Progenitor cell of endocrine pancreas (in vitro differentiated cells): ENCODE measurements around the gene IL25. TPM values are rescaled to one million over a fixed set of nuclear protein-coding genes. Genes with fewer than 3 reads are reported as not detected.
"Not testable (repeated sequence)": the region's sequence is repeated elsewhere in the genome, so short reads cannot be mapped to it uniquely, and the experiment has no call there.

Experiments
- DNase-seq: peaks from one replicate; pipeline ENCODE4 v3.0.0; 2021; ENCODE audit warnings: low spot score; ENCODE audit not compliant: unreplicated experiment
- H3K27ac Mint-ChIP-seq: 2 replicates; pipeline ENCODE4 v1.8.0; 2021; ENCODE audit warnings: mild to moderate bottlenecking, moderate library complexity, mixed read lengths
- H3K27me3 Mint-ChIP-seq: 2 replicates; pipeline ENCODE4 v1.8.0; 2021; ENCODE audit warnings: mixed read lengths
- H3K36me3 Mint-ChIP-seq: 2 replicates; pipeline ENCODE4 v1.8.0; 2022; ENCODE audit warnings: mixed read lengths; ENCODE audit not compliant: insufficient read depth
- H3K4me1 Mint-ChIP-seq: 2 replicates; pipeline ENCODE4 v1.8.0; 2021; ENCODE audit warnings: low read depth, mixed read lengths
- H3K4me3 Mint-ChIP-seq: 2 replicates; pipeline ENCODE4 v1.8.0; 2021; ENCODE audit warnings: low read depth, mild to moderate bottlenecking, moderate library complexity, mixed read lengths
- H3K9me3 Mint-ChIP-seq: 2 replicates; pipeline ENCODE4 v1.8.0; 2021; ENCODE audit warnings: low read depth, mixed read lengths
- total RNA-seq: library from RNA; stranded (reverse); gene quantifications from 2 replicates; pipeline ENCODE4 v1.2.1, GENCODE V29; 2021
- TF ChIP-seq, protein P1 (sequence below): fragments of 200-600 bp; sonication (generic); IDR thresholded peaks from one replicate; pipeline ENCODE4 v1.5.0; 2021; ENCODE audit warnings: antibody characterized with exemption, mild to moderate bottlenecking; ENCODE audit not compliant: unreplicated experiment

The IL25 gene
- total RNA-seq, 1 donor from 2014 or later, result not detected

DNA sequence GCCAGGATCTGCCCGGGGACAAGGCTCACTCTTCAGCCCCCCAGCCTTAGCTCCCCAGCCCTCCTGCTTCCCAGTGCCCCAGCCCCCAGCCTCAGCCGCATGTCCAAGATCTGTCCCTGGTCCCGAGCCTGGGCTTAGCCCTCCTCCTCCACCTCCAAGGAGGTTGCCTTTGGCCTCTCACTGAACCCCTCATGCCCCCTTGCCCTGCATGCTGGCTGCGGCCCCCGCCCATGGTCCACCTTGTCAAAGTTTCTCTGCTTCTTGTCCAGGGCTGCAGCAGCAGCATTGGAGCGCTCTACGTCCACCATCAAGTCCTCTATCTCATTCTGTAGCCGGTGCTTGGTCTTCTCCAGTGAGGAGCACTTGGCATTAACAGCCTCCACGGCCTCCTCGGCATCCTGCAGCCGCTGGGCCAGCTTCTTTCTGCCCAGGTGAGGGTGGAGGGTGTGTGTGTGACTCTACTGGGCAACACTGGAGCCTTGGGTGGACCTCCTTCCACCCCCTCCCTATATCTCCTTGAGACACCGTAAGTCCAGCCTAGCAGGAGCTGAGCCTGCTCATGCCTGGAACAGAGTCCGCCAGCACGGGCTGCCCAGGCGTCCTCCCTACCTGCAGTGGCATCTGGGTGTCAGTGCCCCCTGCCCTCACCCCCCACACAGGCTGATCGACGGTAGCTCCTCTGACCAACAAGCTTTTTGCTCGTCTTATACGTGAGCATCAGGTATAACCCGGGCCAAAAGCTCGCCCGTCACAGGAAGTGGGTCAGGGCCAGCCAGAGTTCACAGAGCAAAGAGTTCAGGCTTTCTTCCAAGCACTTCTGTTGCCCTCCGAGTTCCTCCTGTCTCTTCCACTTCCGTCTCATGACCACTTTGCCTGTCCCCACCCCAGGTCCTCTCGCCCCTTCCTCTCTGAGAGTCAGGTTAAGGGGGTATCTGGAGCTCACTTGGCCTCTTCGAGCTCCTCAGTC, 15.6 kb downstream of the IL25 start:
- DNase-seq, result no peak
- TF ChIP-seq, protein P1, sequence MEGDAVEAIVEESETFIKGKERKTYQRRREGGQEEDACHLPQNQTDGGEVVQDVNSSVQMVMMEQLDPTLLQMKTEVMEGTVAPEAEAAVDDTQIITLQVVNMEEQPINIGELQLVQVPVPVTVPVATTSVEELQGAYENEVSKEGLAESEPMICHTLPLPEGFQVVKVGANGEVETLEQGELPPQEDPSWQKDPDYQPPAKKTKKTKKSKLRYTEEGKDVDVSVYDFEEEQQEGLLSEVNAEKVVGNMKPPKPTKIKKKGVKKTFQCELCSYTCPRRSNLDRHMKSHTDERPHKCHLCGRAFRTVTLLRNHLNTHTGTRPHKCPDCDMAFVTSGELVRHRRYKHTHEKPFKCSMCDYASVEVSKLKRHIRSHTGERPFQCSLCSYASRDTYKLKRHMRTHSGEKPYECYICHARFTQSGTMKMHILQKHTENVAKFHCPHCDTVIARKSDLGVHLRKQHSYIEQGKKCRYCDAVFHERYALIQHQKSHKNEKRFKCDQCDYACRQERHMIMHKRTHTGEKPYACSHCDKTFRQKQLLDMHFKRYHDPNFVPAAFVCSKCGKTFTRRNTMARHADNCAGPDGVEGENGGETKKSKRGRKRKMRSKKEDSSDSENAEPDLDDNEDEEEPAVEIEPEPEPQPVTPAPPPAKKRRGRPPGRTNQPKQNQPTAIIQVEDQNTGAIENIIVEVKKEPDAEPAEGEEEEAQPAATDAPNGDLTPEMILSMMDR, result no peak
- H3K36me3 Mint-ChIP-seq, result no peaks in the 10 kb centered on the region
- H3K4me3 Mint-ChIP-seq, result no peak overlapping the region
- H3K27ac Mint-ChIP-seq, result no peak overlapping the region
- peaks cover 1% of the 10 kb centered on the region for H3K4me1 Mint-ChIP-seq
- H3K9me3 Mint-ChIP-seq, result no peaks in the 10 kb centered on the region
- peaks cover 43% of the 10 kb centered on the region for H3K27me3 Mint-ChIP-seq

GRCh38 chr14:23388996-23389395, 16.4 kb downstream of the IL25 start:
- no peak for DNase-seq
- H3K27me3 Mint-ChIP-seq, result peaks cover 46% of the 10 kb centered on the region
- TF ChIP-seq, protein P1, result no peak

DNA sequence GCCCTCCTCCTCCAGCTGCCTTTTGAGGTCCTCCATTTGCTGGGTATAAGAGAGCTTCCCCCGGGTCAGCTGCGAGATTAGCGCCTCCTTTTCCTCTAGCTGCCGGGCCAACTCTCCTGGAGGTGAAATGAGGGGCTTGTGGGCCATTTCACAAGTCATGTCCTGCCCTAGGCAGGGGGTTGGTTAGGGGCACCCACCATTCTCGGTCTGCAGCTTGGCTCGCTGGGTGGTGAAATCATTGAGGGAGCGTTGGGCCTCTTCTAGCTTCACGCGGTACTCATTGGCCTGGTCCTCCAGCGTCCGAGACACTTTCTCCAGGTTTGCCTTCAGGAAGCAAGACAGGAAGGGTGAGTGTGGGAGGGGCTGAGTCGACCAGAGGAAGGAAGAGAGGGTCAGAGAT, 16.8 kb downstream of the IL25 start:
- TF ChIP-seq, protein P1, result no peak
- H3K27ac Mint-ChIP-seq, result no peak overlapping the region
- peaks cover 44% of the 10 kb centered on the region for H3K27me3 Mint-ChIP-seq
- H3K4me1 Mint-ChIP-seq, result peaks cover 1% of the 10 kb centered on the region
- no peaks in the 10 kb centered on the region for H3K9me3 Mint-ChIP-seq
- no peak overlapping the region for H3K4me3 Mint-ChIP-seq
- H3K36me3 Mint-ChIP-seq, result no peaks in the 10 kb centered on the region
- DNase-seq, result no peak

More at GRCh38 chr14:23388996-23389395, 16.4 kb downstream of the IL25 start:
- H3K27ac Mint-ChIP-seq, result no peak overlapping the region
- no peaks in the 10 kb centered on the region for H3K9me3 Mint-ChIP-seq
- H3K36me3 Mint-ChIP-seq, result no peaks in the 10 kb centered on the region
- H3K4me1 Mint-ChIP-seq, result peaks cover 1% of the 10 kb centered on the region
- no peak overlapping the region for H3K4me3 Mint-ChIP-seq

DNA sequence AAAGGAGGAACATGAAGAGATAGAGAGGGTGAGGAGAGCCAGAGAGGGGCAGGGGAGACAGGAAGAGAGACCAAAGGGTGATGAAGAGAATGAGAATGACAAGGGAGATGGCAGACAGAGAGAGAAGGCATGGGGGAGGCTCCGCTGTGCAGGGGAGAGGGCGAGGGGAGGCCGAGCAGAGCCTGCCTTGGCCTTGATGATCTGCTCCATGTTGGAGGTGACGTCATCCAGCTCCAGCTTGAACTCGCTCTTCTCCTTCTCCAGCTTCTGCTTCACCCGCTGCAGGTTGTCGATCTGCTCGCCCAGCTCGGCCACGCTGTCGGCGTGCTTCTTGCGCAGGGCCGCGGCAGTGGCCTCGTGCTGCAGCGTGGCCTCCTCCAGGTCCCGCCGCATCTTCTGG, 17.3 kb downstream of the IL25 start:
- peaks cover 40% of the 10 kb centered on the region for H3K27me3 Mint-ChIP-seq
- not testable (repeated sequence) for H3K36me3 Mint-ChIP-seq

DNA sequence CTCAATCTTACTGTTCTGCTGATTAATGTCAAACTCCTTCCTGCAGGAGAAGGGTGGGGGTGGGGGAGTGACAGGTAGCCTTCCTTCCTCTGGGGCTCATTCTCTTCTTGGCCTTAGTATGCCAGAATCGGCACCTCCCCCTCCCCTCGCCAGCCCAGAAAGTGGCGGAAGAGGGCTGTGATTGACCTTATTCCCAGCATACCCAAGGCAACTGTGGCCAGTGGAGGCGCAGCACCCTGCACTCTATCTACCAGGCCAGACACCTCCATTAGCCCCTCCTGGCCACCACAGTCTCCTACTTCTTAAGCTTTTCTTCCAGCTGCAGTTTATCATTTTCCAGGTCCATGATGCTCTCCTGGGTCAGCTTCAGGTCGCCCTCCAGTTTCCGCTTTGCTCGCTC, 20.0 kb downstream of the IL25 start:
- Mint-ChIP-seq H3K27me3 (peaks cover 28% of the 10 kb centered on the region), H3K36me3 (no peaks in the 10 kb centered on the region), H3K9me3 (no peaks in the 10 kb centered on the region), H3K4me1 (no peaks in the 10 kb centered on the region), H3K4me3 (no peak overlapping the region), H3K27ac (no peak overlapping the region)
- TF ChIP-seq, protein P1, result no peak
- DNase-seq, result no peak

More for the DNA sequence above, 17.3 kb downstream of the IL25 start:
- H3K27ac Mint-ChIP-seq, H3K4me3 Mint-ChIP-seq, DNase-seq, H3K9me3 Mint-ChIP-seq, H3K4me1 Mint-ChIP-seq: not testable (repeated sequence)
